NT2/D1 (cell line): Measurements from ENCODE around the gene CHAF1A.

Experiments
- SUZ12 ChIP-seq: IDR thresholded peaks from 2 replicates; pipeline ENCODE4 v1.6.1; 2011; ENCODE audit not compliant: insufficient read length, insufficient read depth; ENCODE audit errors: extremely low read depth
- YY1 ChIP-seq: IDR thresholded peaks from 2 replicates; pipeline ENCODE4 v1.6.1; 2011; ENCODE audit not compliant: insufficient read length, insufficient read depth

- no peak for TF ChIP-seq SUZ12
- no peak for TF ChIP-seq YY1
These were observed 27.8 kb upstream of the CHAF1A start for GRCh38 chr19:4374498-4375163.
